Suprapubic skin (tissue), 3 donors: ENCODE measurements around the gene RAVER2.

Experiments used
- POLR2A ChIP-seq, 2 donors: fragments of 450-650 bp; IDR thresholded peaks; one replicate each; pipeline ENCODE4 v1.6.1; 2017; ENCODE audit warnings: antibody characterized with exemption in 2 of 2, mild to moderate bottlenecking in 2 of 2, moderate library complexity in 2 of 2
- TF ChIP-seq, protein P1 (sequence below), 2 donors: fragments of 200-600 bp in 1 of 2; fragments of 450-650 bp in 1 of 2; sonication (generic) in 1 of 2; IDR thresholded peaks; one replicate each; pipeline ENCODE4 v1.5.1; 2016 to 2019; ENCODE audit warnings: antibody characterized with exemption in 2 of 2, mild to moderate bottlenecking in 1 of 2, moderate library complexity in 1 of 2

DNA sequence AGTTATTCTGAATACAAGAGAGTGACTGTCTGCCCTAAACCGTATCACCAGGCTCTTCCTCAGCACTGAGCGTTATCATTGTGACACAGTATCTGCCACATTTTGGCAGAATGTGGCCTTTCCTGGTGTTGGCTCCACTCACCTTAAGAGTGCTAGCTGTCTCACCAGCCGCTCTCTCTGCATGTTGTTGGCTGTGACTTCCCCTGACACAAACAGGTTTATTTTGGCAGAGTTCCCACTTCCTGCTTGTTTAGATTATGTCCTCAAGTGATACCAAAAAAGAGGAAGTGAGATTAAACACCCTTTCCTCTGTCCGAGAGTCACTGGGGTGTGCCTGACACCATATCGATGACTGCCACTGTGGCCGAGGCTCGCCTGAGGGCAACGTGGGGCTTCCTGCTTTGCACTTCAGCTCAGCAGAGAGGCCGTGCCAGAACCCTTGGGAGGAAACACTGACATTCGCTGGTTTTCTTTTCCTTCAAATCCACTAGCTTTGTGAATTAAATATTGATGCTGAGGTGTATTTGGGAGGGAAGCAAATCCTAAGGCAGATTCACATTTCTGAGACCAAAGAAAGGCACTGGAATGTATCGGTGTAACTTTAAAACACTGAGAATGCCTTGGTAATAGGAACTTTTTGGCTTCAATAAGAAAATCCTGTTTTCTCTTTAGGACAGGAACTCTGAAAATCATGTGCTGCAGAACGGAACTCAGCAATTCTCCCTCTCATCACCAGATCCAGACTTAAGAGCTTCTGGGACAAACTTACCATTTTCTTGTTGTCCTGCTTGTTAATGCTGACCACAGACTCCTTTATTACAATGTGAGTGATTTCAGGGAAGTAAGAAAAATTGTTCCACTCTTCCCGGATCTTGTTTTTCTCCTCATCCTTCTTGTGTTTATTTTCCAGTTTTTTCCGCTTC is 119.4 kb downstream of the RAVER2 start:
- TF ChIP-seq, protein P1, sequence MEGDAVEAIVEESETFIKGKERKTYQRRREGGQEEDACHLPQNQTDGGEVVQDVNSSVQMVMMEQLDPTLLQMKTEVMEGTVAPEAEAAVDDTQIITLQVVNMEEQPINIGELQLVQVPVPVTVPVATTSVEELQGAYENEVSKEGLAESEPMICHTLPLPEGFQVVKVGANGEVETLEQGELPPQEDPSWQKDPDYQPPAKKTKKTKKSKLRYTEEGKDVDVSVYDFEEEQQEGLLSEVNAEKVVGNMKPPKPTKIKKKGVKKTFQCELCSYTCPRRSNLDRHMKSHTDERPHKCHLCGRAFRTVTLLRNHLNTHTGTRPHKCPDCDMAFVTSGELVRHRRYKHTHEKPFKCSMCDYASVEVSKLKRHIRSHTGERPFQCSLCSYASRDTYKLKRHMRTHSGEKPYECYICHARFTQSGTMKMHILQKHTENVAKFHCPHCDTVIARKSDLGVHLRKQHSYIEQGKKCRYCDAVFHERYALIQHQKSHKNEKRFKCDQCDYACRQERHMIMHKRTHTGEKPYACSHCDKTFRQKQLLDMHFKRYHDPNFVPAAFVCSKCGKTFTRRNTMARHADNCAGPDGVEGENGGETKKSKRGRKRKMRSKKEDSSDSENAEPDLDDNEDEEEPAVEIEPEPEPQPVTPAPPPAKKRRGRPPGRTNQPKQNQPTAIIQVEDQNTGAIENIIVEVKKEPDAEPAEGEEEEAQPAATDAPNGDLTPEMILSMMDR (IDR thresholded peaks at IDR 0.05), result no peak
- no peak for TF ChIP-seq POLR2A (IDR thresholded peaks at IDR 0.05)
